Keratinocyte (primary cell): ENCODE measurements around the gene HSH2D. TPM values are rescaled to one million over a fixed set of nuclear protein-coding genes. Genes with fewer than 3 reads are reported as not detected.

Experiments used
- DNase-seq: peaks from one replicate; pipeline ENCODE4 v3.0.0-alpha.2; 2011; ENCODE audit warnings: low read depth, missing footprints, low spot score
- FAIRE-seq: peaks from 2 replicates; lab custom pipeline; 2011; peaks lifted over from hg19 to GRCh38; lab: Jason Lieb, UNC
- H2AFZ ChIP-seq: 2 replicates; pipeline ENCODE4 v1.6.0; 2012; ENCODE audit warnings: low read length, control low read depth, inconsistent platforms; ENCODE audit not compliant: control insufficient read depth
- H3K27ac ChIP-seq: 2 replicates; pipeline ENCODE4 v1.5.1; 2011; ENCODE audit warnings: low read length; ENCODE audit not compliant: control insufficient read depth, insufficient read depth
- H3K27me3 ChIP-seq: 3 replicates; pipeline ENCODE4 v1.6.0; 2011; ENCODE audit warnings: low read length; ENCODE audit not compliant: control insufficient read depth, insufficient read depth; ENCODE audit errors: extremely low read depth
- H3K36me3 ChIP-seq, 2 experiments: 2 replicates in 1 of 2; 3 replicates in 1 of 2; pipeline ENCODE4 v1.5.1; 2011; ENCODE audit warnings: low read length in 2 of 2, mild to moderate bottlenecking in 1 of 2; ENCODE audit not compliant: control insufficient read depth in 2 of 2, insufficient read depth in 2 of 2; ENCODE audit errors: extremely low read depth in 1 of 2
- H3K4me1 ChIP-seq: 3 replicates; pipeline ENCODE4 v1.5.1; 2011; ENCODE audit warnings: low read length; ENCODE audit not compliant: control insufficient read depth, insufficient read depth; ENCODE audit errors: extremely low read depth
- H3K4me2 ChIP-seq: 3 replicates; pipeline ENCODE4 v1.6.0; 2011; ENCODE audit warnings: low read depth, low read length; ENCODE audit not compliant: control insufficient read depth, insufficient read depth; ENCODE audit errors: extremely low read depth
- H3K4me3 ChIP-seq, 3 experiments: fragments of 200-600 bp in 1 of 3; sonication (generic) in 1 of 3; 2 replicates in 2 of 3; 3 replicates in 1 of 3; pipeline ENCODE4 v1.5.1; 2011 to 2016; ENCODE audit warnings: low read length in 3 of 3, mild to moderate bottlenecking in 3 of 3, control low read depth in 2 of 3, inconsistent platforms in 1 of 3, low read depth in 1 of 3, mixed read lengths in 1 of 3, mixed run types in 1 of 3, moderate library complexity in 1 of 3; ENCODE audit not compliant: control insufficient read depth in 2 of 3, insufficient read depth in 2 of 3; ENCODE audit errors: extremely low read depth in 1 of 3
- H3K79me2 ChIP-seq: 2 replicates; pipeline ENCODE4 v1.6.0; 2012; ENCODE audit warnings: low read length; ENCODE audit not compliant: control insufficient read depth, insufficient read depth
- H3K9ac ChIP-seq: 3 replicates; pipeline ENCODE4 v1.6.0; 2011; ENCODE audit warnings: low read length; ENCODE audit not compliant: control insufficient read depth, insufficient read depth; ENCODE audit errors: extremely low read depth
- H3K9me1 ChIP-seq: 3 replicates; pipeline ENCODE4 v1.6.0; 2011; ENCODE audit warnings: low read length; ENCODE audit not compliant: control insufficient read depth, insufficient read depth; ENCODE audit errors: extremely low read depth
- H3K9me3 ChIP-seq: 2 replicates; pipeline ENCODE4 v1.5.1; 2012; ENCODE audit warnings: low read depth, low read length; ENCODE audit not compliant: control insufficient read depth
- H4K20me1 ChIP-seq: 3 replicates; pipeline ENCODE4 v1.6.0; 2011; ENCODE audit warnings: low read length; ENCODE audit not compliant: control insufficient read depth, insufficient read depth; ENCODE audit errors: extremely low read depth
- EZH2 ChIP-seq: IDR thresholded peaks from one replicate; pipeline ENCODE4 v1.6.1; 2012; ENCODE audit warnings: inconsistent platforms, mild to moderate bottlenecking, low read length, moderate library complexity
- dilution Hi-C: fragments of 300-500 bp; cut with MboI; formaldehyde crosslinking; loops from one replicate; pipeline ENCODE4 v1.7.0; 2020; ENCODE audit warnings: low sequenced_read_pairs; ENCODE audit not compliant: extremely low pct_ligation_motif_present
- polyA plus RNA-seq, 5 experiments: library from polyadenylated mRNA; depleted of rRNA in 3 of 5; stranded (reverse) in 3 of 5; stranded (forward) in 1 of 5; unstranded in 1 of 5; fragments of >200 nt; gene quantifications; 1 replicate in 1 of 5; 2 replicates in 3 of 5; 3 replicates in 1 of 5; pipeline versions ENCODE4 v1.2.1 to v1.2.3, GENCODE V29; 2011 to 2012; ENCODE audit warnings: missing spikeins in 2 of 5, low read depth in 1 of 5, low replicate concordance in 1 of 5
- TF ChIP-seq, protein P1 (sequence below), 3 experiments: IDR thresholded peaks in 1 of 3; conservative IDR thresholded peaks in 1 of 3; optimal IDR thresholded peaks in 1 of 3; 2 replicates in 2 of 3; 3 replicates in 1 of 3; pipeline versions ENCODE3 to v1.5.1; 2011; ENCODE audit warnings: low read length in 3 of 3, mild to moderate bottlenecking in 3 of 3, moderate library complexity in 2 of 3, control low read depth in 1 of 3, inconsistent platforms in 1 of 3; ENCODE audit not compliant: insufficient read depth in 2 of 3; ENCODE audit errors: extremely low read depth in 1 of 3

The HSH2D gene
- polyA plus RNA-seq, 1 donor (not counting 4 experiments of a cell fraction or from before 2014, with no cell fraction given): 1.1 TPM

GRCh38 chr19:16136185-16136999 lies 7.1 kb upstream of the HSH2D start:
- no peak overlapping the region for H2AFZ ChIP-seq
- no peaks in the 10 kb centered on the region for H3K79me2 ChIP-seq
- no peak overlapping the region for H3K4me2 ChIP-seq
- dilution Hi-C loops: no loop called here
- H3K9me3 ChIP-seq: no peaks in the 10 kb centered on the region
- H3K4me3 ChIP-seq: no peak overlapping the region
- no peak for DNase-seq
- no peak overlapping the region for H3K27ac ChIP-seq
- H4K20me1 ChIP-seq: peaks cover 1% of the 10 kb centered on the region
- peaks cover 16 to 28% of the 10 kb centered on the region in 2 experiments for H3K36me3 ChIP-seq
- no peaks in the 10 kb centered on the region for H3K4me1 ChIP-seq
- no peak for FAIRE-seq
- TF ChIP-seq EZH2: no peak
- TF ChIP-seq, protein P1, sequence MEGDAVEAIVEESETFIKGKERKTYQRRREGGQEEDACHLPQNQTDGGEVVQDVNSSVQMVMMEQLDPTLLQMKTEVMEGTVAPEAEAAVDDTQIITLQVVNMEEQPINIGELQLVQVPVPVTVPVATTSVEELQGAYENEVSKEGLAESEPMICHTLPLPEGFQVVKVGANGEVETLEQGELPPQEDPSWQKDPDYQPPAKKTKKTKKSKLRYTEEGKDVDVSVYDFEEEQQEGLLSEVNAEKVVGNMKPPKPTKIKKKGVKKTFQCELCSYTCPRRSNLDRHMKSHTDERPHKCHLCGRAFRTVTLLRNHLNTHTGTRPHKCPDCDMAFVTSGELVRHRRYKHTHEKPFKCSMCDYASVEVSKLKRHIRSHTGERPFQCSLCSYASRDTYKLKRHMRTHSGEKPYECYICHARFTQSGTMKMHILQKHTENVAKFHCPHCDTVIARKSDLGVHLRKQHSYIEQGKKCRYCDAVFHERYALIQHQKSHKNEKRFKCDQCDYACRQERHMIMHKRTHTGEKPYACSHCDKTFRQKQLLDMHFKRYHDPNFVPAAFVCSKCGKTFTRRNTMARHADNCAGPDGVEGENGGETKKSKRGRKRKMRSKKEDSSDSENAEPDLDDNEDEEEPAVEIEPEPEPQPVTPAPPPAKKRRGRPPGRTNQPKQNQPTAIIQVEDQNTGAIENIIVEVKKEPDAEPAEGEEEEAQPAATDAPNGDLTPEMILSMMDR (optimal IDR thresholded peaks at IDR 0.05 in 1 of 3, IDR thresholded peaks at IDR 0.05 in 1 of 3, conservative IDR thresholded peaks at IDR 0.05 in 1 of 3; ENCODE audit: extremely low read depth in 1 of 3, insufficient read depth in 2 of 3, low read length in 3 of 3): no peak
- H3K9me1 ChIP-seq: no peaks in the 10 kb centered on the region
- H3K9ac ChIP-seq: no peak overlapping the region
- H3K27me3 ChIP-seq: no peaks in the 10 kb centered on the region

DNA sequence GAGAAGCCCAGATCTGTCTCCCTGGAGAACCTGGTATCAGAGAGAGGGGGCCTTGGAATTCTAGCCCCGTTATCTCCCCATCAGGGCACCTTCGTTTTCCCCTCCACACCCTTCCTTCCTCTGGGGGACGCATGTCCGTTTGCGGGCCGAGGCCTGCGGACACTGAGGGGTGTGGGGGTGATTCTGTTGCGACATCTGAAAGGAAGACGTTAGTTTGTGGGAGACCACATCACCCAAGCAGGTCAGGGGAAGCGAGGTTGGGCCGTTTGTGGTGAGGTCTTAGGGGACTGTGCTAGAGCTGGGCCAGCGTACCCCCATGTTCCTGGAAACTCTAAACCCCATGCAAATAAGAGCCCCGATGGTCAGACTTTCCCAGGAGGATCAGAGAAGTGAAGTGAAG lies 3.7 kb upstream of the HSH2D start:
- dilution Hi-C loops: no loop called here
- FAIRE-seq: no peak
- H4K20me1 ChIP-seq: no peaks in the 10 kb centered on the region

More for the DNA sequence above, 3.7 kb upstream of the HSH2D start:
- Histone ChIP-seq H2AFZ (no peak overlapping the region), H3K36me3 (no peaks in the 10 kb centered on the region), H3K27ac (no peak overlapping the region), H3K4me2 (no peak overlapping the region), H3K4me1 (peaks cover 5% of the 10 kb centered on the region), H3K4me3 (no peak overlapping the region), H3K79me2 (no peaks in the 10 kb centered on the region), H3K9me3 (no peaks in the 10 kb centered on the region), H3K9ac (no peak overlapping the region), H3K27me3 (no peaks in the 10 kb centered on the region), H3K9me1 (no peaks in the 10 kb centered on the region)
- no peak for DNase-seq
- TF ChIP-seq, protein P1 (optimal IDR thresholded peaks at IDR 0.05 in 1 of 3, IDR thresholded peaks at IDR 0.05 in 1 of 3, conservative IDR thresholded peaks at IDR 0.05 in 1 of 3; ENCODE audit: extremely low read depth in 1 of 3, insufficient read depth in 2 of 3, low read length in 3 of 3): no peak
- TF ChIP-seq EZH2: no peak
